Esophagus squamous epithelium (tissue), 4 donors: ENCODE results near the gene ARHGEF17.

Source experiments
- CTCF ChIP-seq, 6 experiments: fragments of 450-650 bp in 4 of 6; fragments of 200-600 bp in 2 of 6; sonication (generic) in 2 of 6; IDR thresholded peaks; one replicate each; pipeline ENCODE4 v1.5.1; 2016 to 2019; ENCODE audit warnings: antibody characterized with exemption in 6 of 6, mild to moderate bottlenecking in 4 of 6, moderate library complexity in 4 of 6
- POLR2A ChIP-seq, 4 donors: fragments of 450-650 bp; IDR thresholded peaks; one replicate each; pipeline ENCODE4 v1.6.1; 2017; ENCODE audit warnings: antibody characterized with exemption in 4 of 4, mild to moderate bottlenecking in 4 of 4, moderate library complexity in 3 of 4

- TF ChIP-seq CTCF (IDR thresholded peaks at IDR 0.05) (no peak), POLR2A (IDR thresholded peaks at IDR 0.05) (no peak)
Observed at GRCh38 chr11:73372375-73372993, 64.4 kb downstream of the ARHGEF17 start.
